ENCODE data around the gene NAA80. TPM values are rescaled to one million over a fixed set of nuclear protein-coding genes. Genes with fewer than 3 reads are reported as not detected.

The NAA80 gene
- total RNA-seq, 1 experiment from 2014 or later, result 6.0 TPM

DNA sequence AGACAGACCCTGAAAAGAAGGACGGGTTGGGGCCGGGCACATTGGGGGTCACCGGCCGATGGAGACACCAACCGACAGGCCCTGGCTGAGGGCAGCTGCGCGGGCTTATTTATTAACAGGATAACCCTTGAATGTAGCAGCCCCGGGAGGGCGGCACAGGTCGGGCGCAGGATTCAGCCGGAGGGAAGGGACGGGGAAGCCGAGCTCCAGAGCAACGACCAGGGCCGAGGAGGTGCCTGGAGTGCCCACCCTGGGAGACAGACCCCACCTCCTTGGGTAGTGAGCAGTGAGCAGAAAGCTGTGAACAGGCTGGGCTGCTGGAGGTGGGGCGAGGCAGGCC, 22.5 kb downstream of the NAA80 start:
- Mint-ChIP-seq H3K36me3 (ENCODE audit: insufficient read depth in 1 of 3, low read depth in 3 of 3) (no peaks in the 10 kb centered on the region; a peak in 1 of 7 replicates), H3K9me3 (no peaks in the 10 kb centered on the region; a peak in 1 of 5 replicates), H3K4me1 (peaks cover 22 to 30% of the 10 kb centered on the region in 2 experiments), H3K27ac (no peak overlapping the region), H3K4me3 (no peak overlapping the region), H3K27me3 (ENCODE audit: low read depth) (peaks cover 57% of the 10 kb centered on the region)
- Histone ChIP-seq H3K9me3 (ENCODE audit: control insufficient read depth, low read depth, low read length) (no peaks in the 10 kb centered on the region), H2BK12ac (ENCODE audit: insufficient read length, low read depth, low read length) (no peak overlapping the region), H3K27me3 (ENCODE audit: insufficient read depth, low read length) (peaks cover 16% of the 10 kb centered on the region; the same call in 1 of the 2 replicates), H3K14ac (ENCODE audit: insufficient read depth, low read length) (no peak overlapping the region), H3K79me2 (ENCODE audit: insufficient read depth, low read length) (no peaks in the 10 kb centered on the region), H2BK120ac (ENCODE audit: low read depth, low read length, poor library complexity, severe bottlenecking) (no peak overlapping the region), H2AK5ac (ENCODE audit: insufficient read length, low read length) (no peak overlapping the region), H4K5ac (ENCODE audit: insufficient read length, low read depth, low read length) (no peak overlapping the region), H4K8ac (replicated peaks; ENCODE audit: insufficient read length, low read depth, low read length) (no peak overlapping the region), H3K4ac (ENCODE audit: low read depth, low read length) (no peak overlapping the region), H3T11ph (ENCODE audit: low read length) (no peak overlapping the region), H3K18ac (ENCODE audit: insufficient read length, low read depth, low read length) (no peak overlapping the region), H3K23ac (ENCODE audit: insufficient read length, low read depth, low read length) (no peak overlapping the region), H2BK20ac (ENCODE audit: low read depth, low read length, poor library complexity, severe bottlenecking) (no peak overlapping the region), H4K91ac (ENCODE audit: insufficient read length, low read depth, low read length) (no peak overlapping the region), H2BK5ac (ENCODE audit: insufficient read length, low read length) (no peak overlapping the region), H3K27ac (ENCODE audit: insufficient read length, low read depth, low read length) (no peak overlapping the region), H3K56ac (ENCODE audit: insufficient read length, low read depth, low read length) (no peak overlapping the region), H4K20me1 (ENCODE audit: control insufficient read depth, insufficient read depth, insufficient read length) (no peaks in the 10 kb centered on the region), H2AFZ (ENCODE audit: low read length) (no peak overlapping the region), H3K4me1 (ENCODE audit: insufficient read depth, low read length) (no peaks in the 10 kb centered on the region), H3K79me1 (ENCODE audit: insufficient read depth, low read depth, low read length, poor library complexity, severe bottlenecking) (no peaks in the 10 kb centered on the region), H3K23me2 (ENCODE audit: insufficient read length, low read depth, low read length, poor library complexity, severe bottlenecking) (peaks cover 10% of the 10 kb centered on the region), H3K9ac (ENCODE audit: extremely low read depth, insufficient read length, low read length) (no peak overlapping the region), H2BK15ac (ENCODE audit: low read depth, low read length) (no peak overlapping the region), H3K4me2 (ENCODE audit: insufficient read depth, insufficient read length, low read length) (no peak overlapping the region)
- no CpG with 5 or more reads among the region's 17 CpGs for WGBS (ENCODE audit: extremely low coverage, insufficient read length, low lambda C conversion rate)
- TF ChIP-seq, protein P1, sequence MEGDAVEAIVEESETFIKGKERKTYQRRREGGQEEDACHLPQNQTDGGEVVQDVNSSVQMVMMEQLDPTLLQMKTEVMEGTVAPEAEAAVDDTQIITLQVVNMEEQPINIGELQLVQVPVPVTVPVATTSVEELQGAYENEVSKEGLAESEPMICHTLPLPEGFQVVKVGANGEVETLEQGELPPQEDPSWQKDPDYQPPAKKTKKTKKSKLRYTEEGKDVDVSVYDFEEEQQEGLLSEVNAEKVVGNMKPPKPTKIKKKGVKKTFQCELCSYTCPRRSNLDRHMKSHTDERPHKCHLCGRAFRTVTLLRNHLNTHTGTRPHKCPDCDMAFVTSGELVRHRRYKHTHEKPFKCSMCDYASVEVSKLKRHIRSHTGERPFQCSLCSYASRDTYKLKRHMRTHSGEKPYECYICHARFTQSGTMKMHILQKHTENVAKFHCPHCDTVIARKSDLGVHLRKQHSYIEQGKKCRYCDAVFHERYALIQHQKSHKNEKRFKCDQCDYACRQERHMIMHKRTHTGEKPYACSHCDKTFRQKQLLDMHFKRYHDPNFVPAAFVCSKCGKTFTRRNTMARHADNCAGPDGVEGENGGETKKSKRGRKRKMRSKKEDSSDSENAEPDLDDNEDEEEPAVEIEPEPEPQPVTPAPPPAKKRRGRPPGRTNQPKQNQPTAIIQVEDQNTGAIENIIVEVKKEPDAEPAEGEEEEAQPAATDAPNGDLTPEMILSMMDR (conservative IDR thresholded peaks at IDR 0.05), result no peak
- DNase-seq, result no peak

Data from H9 (cell line).